Stimulated activated effector memory CD8-positive, alpha-beta T cell treated with anti-CD3 and anti-CD28 coated beads, Interleukin-12 subunit alpha, Interleukin-12 subunit beta, amount 100 ng/mL, for 72 hours (primary cell): Measurements from ENCODE around the gene PTHLH.

ENCODE experiments used
- ATAC-seq: fragments of 150-1000 bp; cut with Tn5 transposase; 2 replicates; pipeline ENCODE4 v1.10.0; 2021
- DNase-seq, 2 donors: peaks; one replicate each; pipeline ENCODE4 v3.0.0; 2021 to 2022; ENCODE audit warnings: low spot score in 2 of 2
- H3K27ac Mint-ChIP-seq: one replicate; pipeline ENCODE4 v1.8.0; 2022; ENCODE audit warnings: mild to moderate bottlenecking, mixed read lengths
- H3K36me3 Mint-ChIP-seq: one replicate; pipeline ENCODE4 v1.8.0; 2022; ENCODE audit warnings: mild to moderate bottlenecking, mixed read lengths
- H3K4me1 Mint-ChIP-seq: one replicate; pipeline ENCODE4 v1.8.0; 2022; ENCODE audit warnings: mixed read lengths
- H3K4me3 Mint-ChIP-seq: one replicate; pipeline ENCODE4 v1.8.0; 2022; ENCODE audit warnings: mild to moderate bottlenecking, mixed read lengths
- H3K9me3 Mint-ChIP-seq: one replicate; pipeline ENCODE4 v1.8.0; 2022; ENCODE audit warnings: mixed read lengths

Gene PTHLH

GRCh38 chr12:27927347-27927746 lies 45.2 kb downstream of the PTHLH start:
- ATAC-seq: no peak
- Mint-ChIP-seq H3K36me3 (no peaks in the 10 kb centered on the region), H3K9me3 (no peaks in the 10 kb centered on the region), H3K4me3 (no peak overlapping the region), H3K4me1 (no peaks in the 10 kb centered on the region), H3K27ac (no peak overlapping the region)
- no peak for DNase-seq

- Mint-ChIP-seq H3K9me3 (no peaks in the 10 kb centered on the region), H3K4me3 (no peak overlapping the region), H3K36me3 (no peaks in the 10 kb centered on the region), H3K4me1 (no peaks in the 10 kb centered on the region), H3K27ac (no peak overlapping the region)
- DNase-seq: no peak
- no peak for ATAC-seq
Measured at GRCh38 chr12:27924350-27925135, 48.0 kb downstream of the PTHLH start.

GRCh38 chr12:27922531-27923139 lies 49.9 kb downstream of the PTHLH start:
- Mint-ChIP-seq H3K36me3 (no peaks in the 10 kb centered on the region), H3K4me3 (no peak overlapping the region), H3K27ac (no peak overlapping the region), H3K4me1 (no peaks in the 10 kb centered on the region), H3K9me3 (no peaks in the 10 kb centered on the region)
- ATAC-seq (peak; percentile 37), DNase-seq (no peak)

- H3K27ac Mint-ChIP-seq: no peak overlapping the region
- H3K4me3 Mint-ChIP-seq: no peak overlapping the region
- H3K4me1 Mint-ChIP-seq: no peaks in the 10 kb centered on the region
- no peaks in the 10 kb centered on the region for H3K36me3 Mint-ChIP-seq
- ATAC-seq (no peak), DNase-seq (no peak)
- peaks cover 3% of the 10 kb centered on the region for H3K9me3 Mint-ChIP-seq
Measured at GRCh38 chr12:27919671-27920235, 52.8 kb downstream of the PTHLH start.

DNA sequence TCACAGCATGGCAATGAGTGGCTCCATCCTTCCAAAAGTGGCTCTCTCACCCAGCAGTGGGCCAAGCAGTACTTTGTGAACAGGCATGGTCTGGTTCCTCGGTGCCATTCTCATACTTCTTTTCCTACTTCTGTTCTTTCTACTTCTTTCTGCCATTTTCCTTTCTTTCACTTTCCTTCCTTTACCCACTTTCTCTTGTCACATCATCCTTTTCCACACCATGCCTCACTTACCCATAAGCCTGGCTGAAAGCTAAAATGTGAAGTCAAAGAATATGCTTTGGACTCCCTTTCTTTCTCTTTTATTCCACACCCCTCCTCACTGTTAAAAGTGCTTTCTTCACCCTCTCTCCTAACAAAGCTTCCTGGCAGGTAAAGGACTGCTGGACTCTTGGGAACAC lies 57.0 kb downstream of the PTHLH start:
- Mint-ChIP-seq H3K4me1 (no peaks in the 10 kb centered on the region), H3K4me3 (no peak overlapping the region)
- no peak for DNase-seq

DNA sequence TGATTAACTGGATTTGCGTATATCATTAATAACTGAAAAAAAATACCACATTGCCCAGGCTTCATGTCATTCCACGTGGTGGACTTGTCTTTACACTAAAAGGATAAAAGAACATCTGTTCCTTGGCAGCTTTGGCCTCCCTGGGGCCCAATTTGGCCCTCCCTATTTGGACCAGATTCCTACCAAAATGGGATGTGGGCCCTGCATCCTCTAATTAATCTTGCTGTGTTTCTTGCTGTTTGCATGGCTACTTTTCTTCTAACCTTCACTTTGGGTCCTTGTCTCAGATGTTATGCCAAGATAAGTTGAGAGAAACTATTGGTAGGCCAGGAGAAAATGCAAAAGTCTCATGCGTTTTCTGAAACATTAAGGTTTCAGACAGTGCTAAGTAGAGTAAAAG lies 57.5 kb downstream of the PTHLH start:
- ATAC-seq (no peak), DNase-seq (no peak)
- Mint-ChIP-seq H3K36me3 (no peaks in the 10 kb centered on the region), H3K4me3 (no peak overlapping the region), H3K9me3 (peaks cover 5% of the 10 kb centered on the region), H3K4me1 (no peaks in the 10 kb centered on the region), H3K27ac (no peak overlapping the region)

More for the DNA sequence above, 57.0 kb downstream of the PTHLH start:
- Mint-ChIP-seq H3K27ac (no peak overlapping the region), H3K36me3 (no peaks in the 10 kb centered on the region), H3K9me3 (peaks cover 5% of the 10 kb centered on the region)
- ATAC-seq: no peak

DNA sequence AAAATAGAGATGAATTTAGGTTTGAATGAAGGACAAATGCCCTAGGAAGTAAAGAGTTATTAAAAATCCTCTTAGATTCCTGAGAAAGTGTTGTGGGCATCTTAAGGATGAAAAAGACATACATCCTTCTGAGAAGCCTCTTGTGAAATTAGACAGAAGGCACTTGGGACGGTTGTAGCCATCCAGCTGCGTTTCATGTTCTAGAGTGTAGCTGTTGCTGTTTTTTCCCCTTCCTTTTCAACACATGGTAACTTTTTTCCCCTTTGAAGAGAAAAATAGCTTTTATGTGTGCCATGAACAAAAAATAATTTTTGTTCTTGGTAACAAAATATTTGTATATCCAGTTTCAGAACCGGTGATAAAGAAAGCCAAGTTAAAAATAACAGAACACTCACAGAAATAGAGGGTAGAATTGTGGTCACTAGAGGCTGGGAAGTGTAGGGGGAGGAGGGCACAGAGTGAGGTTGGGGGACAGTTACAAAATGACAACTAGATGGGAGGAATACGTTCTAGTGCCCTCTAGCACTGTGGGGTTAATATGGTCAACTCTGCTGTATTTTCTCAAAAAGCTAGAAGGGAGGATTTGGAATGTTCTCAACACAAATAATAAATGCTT lies 58.4 kb downstream of the PTHLH start:
- ATAC-seq: no peak
- no peaks in the 10 kb centered on the region for H3K36me3 Mint-ChIP-seq
- H3K9me3 Mint-ChIP-seq: peaks cover 5% of the 10 kb centered on the region
- H3K4me1 Mint-ChIP-seq: no peaks in the 10 kb centered on the region
- H3K4me3 Mint-ChIP-seq: no peak overlapping the region
- H3K27ac Mint-ChIP-seq: no peak overlapping the region
- no peak for DNase-seq

DNA sequence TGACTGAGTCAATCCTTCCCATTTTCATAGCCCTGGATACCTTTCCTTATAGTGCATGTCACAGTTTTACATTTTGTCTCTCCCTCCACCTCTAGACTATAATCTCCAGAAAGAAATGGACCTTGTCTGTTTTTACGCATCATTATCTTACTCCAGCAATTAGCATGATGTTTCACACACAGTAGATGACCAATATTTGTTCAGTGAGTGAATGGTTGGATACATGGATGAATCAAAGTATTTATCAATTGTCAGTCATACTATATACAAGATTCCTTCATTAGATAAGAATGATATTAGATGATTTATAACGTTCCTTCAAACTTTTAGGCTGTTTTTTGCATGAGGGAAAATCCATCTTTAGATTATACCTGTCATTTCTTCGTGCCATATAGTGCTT lies 61.1 kb downstream of the PTHLH start:
- no peaks in the 10 kb centered on the region for H3K36me3 Mint-ChIP-seq
- ATAC-seq: no peak
- H3K4me1 Mint-ChIP-seq: no peaks in the 10 kb centered on the region
- peaks cover 5% of the 10 kb centered on the region for H3K9me3 Mint-ChIP-seq
- no peak for DNase-seq
- no peak overlapping the region for H3K4me3 Mint-ChIP-seq
- no peak overlapping the region for H3K27ac Mint-ChIP-seq
